GM18873 (cell line): ENCODE results near the gene EHMT1.
"Not testable (repeated sequence)": the region's sequence is repeated elsewhere in the genome, so short reads cannot be mapped to it uniquely, and the experiment has no call there.

ENCODE experiments used
- ATAC-seq: cut with Tn5 transposase; IDR thresholded peaks from one replicate; pipeline ENCODE4 v1.9.1; 2021; ENCODE audit warnings: mild to moderate bottlenecking, moderate library complexity, moderate number of reproducible peaks; ENCODE audit not compliant: unreplicated experiment, low FRiP score

Gene EHMT1

DNA sequence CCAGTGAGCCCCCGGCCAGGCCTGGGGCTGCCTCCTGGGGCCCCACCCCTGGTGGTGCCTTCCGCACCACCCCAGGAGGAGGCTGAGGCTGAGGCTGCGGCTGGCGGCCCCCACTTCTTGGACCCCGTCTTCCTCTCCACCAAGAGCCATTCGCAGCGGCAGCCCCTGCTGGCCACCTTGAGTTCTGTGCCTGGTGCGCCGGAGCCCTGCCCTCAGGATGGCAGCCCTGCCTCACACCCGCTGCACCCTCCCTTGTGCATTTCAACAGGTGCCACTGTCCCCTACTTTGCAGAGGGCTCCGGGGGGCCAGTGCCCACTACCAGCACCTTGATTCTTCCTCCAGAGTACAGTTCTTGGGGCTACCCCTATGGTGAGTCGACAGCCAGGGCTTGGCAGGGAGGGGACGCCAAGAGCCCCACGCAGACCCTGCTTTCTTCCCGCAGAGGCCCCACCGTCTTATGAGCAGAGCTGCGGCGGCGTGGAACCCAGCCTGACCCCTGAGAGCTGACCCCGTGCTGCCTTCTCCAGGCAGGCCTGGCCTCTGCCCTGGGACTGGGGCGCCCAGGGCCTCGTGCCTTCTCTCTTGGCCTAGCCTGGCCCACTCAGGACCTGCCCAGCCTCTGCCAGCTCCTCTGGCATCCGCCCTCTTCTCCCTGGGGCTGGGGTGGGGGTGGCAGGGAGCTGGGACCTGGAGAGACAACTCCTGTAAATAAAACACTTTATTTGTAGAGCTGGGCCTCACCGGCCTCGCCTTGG is 4.0 kb upstream of the EHMT1 start:
- no peak for ATAC-seq

DNA sequence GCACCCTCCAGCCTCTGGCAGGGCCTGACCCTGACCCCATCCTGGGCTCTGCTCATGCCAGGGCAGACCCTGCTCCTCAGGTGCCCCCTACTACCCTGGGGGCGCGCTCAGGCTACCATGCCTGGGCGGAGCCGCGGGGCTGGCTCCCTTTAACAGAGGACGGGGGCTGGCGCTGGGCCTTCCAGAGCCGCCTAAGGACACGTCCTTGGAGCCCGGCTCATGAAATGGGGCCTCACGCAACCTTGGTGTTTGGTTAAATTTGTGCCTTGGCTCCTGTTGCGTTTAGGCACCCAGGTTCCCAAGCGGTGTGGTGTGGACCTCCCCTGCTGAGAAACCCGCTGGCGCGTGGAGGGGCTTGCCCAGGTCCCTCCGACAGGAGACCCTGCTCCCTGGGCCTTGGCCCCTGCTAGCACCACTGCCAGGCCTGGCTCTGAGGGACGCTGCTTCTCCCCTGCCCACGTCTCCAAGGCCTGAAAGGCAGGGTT is 3.4 kb upstream of the EHMT1 start:
- ATAC-seq, result no peak

DNA sequence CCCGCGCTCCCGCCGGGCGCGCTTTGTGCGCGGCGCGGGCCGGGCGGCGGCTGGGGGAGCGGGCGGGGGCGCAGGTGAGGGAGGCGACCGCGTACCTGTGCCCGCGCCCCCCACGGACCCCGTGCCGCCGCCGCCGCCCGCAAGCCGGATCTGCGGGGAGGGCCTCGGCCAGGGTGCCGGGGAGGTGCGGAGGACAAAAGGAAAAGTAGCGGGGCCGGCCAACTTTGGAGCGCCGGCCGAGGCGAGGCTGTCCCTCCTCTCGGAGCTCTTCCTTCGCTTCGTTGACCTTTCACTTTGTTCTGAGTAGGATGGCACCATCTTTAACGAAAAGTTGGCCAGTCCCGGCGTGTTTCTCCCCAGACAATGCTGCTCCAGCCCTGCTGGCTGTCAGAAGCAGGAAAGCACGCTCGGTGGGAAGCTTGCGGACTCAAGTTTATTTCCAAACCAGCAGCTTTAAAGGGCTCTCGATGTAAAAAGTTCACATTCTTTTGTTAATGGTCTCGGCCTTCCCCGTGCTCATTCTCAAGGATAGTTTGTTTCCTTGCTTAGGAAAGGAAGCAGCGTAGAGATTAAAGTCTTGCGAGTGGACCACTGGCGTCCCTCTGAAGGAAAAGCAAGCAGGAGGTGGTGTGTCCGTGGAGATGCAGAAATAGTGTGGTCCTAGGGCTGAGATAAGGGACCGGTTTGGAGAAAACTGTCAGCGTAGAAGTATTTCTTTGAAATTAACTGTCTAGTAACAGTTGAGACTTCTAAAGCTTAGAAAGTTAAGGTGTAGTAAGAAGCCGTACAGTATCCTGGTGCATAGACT is 639 bp downstream of the EHMT1 start:
- ATAC-seq, result no peak

DNA sequence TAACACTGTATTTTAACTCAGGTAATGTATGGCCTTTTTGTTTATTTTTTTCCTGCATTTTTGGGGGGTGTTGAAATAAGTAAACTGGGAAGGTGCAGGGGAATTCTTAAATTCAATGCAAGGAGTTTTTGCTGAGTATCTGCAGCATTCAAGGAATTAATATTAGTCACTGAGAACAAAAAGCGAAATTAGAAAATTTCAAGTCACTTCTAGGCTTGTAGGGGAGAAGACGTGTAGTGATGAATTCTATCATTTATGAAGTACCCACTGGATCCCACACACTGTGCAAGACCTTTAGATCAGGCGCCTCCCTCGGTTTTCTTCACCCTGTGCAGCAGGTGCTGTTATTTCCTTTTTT is 1.2 kb downstream of the EHMT1 start:
- no peak for ATAC-seq

DNA sequence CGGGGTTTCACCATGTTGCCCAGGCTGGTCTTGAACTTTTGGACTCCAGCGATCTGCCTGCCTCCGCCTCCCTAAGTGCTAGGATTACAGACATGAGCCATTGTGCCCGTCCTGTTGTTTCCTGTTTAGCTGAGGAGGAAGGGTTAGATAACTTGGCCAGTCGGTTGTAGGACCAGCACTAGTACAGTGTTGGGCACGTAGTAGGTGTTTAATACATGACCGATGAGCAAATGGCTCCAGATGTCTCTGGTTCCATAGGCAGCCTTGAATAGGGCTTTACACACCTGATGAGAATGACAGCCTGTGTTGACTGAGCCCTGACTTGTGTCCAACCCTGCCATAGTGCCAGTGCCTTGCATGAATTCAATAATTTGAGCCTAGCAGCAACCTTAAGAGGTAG is 1.8 kb downstream of the EHMT1 start:
- ATAC-seq, result no peak

DNA sequence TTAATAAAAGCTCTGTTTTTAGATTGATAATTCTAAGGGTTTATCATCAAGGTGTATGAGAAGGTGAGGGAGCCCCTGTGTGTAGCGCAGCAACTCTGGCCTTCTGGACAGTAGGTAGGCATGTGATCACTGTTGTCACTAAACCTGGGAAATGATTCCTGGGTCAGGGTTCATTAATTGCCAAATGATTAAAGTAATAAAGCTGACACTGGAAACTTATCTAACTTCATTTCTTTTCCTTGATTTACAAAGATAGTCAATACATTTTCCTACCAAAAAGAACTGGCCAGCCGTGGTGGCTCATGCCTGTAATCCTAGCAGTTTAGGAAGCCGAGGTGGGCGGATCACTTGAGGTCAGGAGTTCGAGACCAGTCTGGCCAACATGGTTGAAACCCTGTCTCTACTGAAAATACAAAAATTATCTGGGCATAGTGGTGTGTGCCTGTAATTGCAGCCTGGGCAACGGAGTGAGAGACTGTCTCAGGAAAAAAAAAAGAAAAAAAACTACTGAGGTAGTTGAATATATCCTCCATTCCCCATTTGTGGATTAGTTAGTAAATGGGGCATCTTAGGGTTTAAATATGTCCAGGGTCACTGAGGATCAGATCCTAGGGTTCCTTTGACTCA is 2.4 kb downstream of the EHMT1 start:
- no peak for ATAC-seq

DNA sequence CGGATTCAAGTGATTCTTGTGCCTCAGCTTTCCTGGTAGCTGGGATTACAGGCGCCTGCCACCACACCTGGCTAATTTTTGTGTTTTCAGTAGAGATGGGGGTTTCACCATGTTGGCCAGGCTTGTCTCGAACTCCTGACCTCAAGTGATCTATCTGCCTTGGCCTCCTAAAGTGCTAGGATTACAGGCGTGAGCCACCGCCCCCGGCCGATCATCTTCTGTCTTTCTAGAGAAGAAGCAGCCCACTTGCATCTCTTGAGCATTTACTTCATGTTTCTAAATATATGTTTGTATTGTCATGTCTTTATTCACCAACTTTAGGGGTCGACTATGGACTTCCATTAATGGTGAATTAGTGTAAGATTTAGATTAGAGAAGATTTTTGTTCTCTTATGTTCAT is 3.4 kb downstream of the EHMT1 start:
- ATAC-seq, result not testable (repeated sequence)

DNA sequence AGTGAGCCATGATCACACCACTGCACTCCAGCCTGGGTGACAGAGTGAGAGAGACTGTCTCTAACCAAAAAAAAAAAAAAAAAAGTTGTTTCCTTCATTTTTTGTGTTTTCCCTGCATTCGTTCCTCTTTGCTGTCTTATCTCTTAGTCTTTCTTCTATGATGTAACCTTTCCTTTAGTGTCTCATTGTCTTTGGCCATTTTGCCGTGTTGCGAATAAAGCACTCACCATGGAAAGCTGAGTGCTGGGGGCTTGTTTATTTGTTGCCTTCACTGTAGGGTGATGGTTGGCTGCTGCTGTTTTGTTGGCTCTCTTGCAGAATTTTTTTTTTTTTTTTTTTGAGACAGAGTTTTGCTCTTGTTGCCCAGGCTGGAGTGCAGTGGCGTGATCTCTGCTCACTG is 7.7 kb downstream of the EHMT1 start:
- no peak for ATAC-seq

DNA sequence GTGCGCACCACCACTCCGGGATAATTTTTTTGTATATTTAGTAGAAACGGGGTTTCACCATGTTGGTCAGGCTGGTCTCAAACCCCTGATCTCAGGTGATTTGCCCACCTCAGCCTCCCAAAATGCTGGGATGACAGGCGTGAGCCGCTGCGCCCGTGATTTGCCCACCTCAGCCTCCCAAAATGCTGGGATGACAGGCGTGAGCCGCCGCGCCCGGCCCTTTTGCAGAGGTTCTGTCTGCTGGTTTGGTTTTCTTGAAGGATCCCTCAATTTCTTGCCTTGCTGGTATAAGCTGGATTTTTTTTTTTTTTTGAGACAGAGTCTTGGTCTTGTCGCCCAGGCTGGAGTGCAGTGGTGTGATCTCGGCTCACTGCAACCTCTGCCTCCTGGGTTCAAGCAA is 8.6 kb downstream of the EHMT1 start:
- ATAC-seq, result not testable (repeated sequence)

DNA sequence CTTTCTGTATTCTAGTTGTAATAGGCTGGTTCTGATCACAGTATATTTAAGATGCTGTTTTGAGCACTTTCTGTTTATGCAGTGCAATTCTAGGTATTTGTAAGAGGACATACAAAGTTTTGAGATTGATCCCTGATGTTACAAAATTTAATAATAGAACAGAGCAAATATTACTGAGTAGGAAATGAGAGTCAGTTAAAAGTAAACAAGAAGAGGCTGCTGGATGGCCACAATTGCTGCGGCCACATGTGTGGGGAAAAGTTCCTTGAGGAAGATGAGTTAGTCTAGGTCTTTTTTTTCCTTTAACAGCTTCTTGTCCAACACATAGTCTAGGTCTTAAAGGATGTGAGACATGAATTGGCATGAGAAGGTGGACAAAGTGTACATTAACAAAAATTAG is 11.3 kb downstream of the EHMT1 start:
- no peak for ATAC-seq

DNA sequence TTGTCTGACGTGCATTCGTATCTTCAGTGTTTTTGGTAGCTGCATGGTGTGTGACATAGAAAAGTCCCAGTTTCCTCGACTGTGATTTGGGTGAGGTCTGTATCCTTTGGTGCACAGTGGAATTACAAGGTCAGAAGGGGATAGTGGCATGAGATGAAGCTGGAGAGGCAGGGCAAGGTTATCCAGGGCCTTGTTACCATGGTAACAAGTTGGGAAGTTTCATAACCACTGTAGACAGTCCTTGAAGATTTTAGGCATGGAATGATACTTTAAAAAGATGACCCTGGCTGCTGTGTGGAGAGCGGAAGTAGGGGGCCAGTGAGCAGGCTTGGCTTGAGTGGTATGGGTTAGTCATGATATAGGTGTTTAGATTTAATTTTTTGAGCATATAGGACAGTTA is 11.9 kb downstream of the EHMT1 start:
- no peak for ATAC-seq

DNA sequence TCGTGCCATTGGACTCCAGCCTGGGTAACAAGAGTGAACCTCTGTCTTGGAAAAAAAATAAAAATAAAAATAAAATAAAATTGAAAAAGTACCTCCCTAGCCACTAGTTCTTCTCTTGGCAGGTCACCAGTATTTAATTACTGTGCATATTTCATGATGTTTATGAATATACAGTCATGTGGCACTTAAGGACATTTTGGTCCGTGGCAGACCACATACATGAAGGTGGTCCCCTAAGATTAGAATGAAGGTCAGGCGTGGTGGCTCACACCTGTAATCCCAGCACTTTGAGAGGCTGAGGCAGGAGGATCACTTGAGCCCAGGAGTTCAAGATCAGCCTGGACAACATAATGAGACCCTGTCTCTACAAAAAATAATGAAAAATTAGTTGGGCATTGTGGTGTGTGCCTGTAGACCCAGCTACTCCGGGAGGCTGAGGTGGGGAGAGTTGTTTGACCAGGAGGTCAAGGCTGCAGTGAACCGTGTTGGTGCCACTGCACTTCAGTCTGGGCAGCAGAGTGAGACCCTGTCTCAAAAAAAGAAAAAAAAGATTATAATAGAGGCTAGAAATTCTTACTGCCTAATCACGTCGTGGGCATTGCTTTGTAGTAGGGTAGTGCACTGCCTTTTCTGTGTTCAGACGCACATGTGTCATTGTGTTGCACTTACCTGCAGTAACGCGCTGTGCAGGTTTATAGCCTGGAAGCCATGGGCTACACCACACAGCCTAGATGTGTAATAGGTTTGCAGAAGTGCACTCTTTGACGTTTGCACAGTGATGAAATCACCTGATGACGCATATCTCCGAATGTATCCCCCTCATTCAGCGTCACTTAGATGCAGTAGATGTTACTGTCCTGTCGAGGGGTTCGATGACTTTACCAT is 12.8 kb downstream of the EHMT1 start:
- no peak for ATAC-seq

DNA sequence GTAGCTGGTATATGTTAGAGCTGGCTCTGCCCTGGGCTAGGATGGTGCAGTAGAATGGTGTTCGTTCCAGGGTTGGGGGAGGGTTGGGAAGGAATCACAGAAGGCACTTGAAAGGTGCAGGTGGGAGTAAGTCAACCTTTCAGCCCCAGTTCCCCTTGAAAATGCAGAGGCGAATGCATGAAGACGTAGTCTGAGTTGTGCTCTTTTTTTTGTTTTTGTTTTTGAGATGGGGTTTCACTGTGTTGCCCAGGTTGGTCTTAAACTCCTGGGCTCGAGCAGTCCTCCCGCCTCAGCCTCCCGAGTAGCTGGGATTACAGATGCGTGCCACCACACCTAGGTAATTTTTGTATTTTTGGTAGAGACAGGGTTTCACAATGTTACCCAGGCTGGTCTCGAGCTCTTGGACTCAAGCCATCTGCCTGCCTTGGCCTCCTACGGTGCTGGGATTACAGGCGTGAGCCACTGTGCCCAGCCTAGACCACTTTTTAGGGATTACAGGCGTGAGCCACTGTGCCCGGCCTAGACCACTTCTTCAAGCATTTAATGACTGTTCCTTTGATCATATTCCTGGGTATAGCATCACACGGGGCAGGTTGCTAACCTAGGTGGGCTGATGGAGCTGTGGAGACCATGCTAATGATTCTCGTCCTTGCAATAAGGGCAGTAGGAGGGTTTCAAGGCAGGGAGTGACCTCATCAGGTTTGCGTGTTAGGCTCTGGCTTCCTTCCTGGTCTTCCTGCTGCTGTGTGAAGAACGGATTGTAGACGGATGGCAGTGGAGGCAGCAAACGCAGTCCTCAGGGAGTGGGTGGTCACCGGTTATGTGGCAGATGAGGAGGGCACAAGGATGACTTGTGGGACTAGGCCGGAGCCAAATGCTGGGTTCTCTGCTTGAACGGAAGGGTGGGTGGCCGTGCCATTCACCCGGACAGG is 13.7 kb downstream of the EHMT1 start:
- ATAC-seq, result no peak

DNA sequence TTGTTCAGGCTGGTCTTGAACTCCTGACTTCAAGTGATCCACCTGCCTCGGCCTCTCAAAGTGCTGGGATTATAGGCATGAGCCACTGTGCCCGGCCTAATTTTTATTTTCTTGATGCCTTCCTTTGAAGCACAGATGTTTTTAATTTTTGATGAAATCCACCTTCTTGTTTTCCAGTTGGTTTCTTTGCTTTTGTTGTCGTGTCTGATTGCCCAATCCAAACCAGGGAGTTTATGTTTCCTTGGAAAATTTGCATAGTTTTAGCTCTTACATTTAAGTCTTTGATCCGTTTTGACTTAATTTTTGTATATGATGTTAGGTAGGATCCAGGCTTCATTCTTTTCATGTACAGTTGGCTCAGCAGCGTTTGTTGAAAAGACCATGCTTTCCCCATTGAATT is 15.2 kb downstream of the EHMT1 start:
- ATAC-seq, result no peak

DNA sequence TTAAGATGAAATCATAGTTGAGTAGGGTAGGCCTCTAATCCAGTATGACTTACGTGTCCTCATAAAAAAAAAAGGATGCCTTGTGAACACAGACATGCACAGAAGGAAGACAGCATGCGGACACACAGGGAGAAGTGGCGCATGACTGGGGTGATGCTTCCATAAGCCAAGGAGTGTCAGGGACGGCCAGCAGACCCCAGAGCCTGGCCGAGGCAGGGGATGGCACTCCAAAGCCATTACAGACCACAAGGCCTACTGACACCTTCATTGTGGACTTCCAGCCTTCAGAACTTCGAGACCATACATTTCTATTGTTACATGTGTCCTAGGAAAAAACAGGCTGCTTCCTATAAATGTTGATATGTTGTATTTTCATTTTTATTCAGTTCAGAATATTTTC is 19.9 kb downstream of the EHMT1 start:
- no peak for ATAC-seq

DNA sequence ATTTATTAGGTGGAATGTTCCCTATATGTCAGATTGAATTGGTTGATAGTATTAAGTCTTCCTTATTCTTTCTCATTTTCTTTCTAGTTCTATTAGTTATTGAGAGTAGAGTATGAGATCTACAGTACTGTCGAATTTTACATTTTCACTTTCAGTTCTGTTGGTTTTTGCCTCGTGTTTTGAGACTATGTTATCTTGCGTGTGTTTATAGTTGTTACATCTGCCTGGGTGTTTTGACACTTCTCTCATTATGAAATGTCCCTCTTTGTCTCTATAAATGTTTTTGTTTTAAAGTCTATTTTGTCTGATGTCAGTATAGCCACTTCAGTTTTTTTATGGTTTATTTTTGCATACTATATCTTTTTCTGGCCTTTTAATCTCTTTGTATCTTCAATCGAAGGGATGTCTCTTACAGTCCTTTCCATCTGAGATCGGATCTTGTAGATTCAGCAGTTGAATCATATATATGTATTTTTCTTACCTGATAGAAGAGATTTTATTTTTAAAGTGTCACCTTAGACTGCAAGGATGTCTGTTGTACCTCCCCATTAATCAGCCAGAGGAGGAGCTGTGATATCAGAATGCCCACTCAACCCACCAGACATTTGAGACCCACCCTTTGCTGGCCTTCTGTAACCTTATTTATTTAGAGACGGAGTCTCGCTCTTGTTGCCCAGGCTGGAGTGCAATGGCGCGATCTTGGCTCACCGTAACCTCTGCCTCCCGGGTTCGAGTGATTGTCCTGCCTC is 20.7 kb downstream of the EHMT1 start:
- no peak for ATAC-seq

DNA sequence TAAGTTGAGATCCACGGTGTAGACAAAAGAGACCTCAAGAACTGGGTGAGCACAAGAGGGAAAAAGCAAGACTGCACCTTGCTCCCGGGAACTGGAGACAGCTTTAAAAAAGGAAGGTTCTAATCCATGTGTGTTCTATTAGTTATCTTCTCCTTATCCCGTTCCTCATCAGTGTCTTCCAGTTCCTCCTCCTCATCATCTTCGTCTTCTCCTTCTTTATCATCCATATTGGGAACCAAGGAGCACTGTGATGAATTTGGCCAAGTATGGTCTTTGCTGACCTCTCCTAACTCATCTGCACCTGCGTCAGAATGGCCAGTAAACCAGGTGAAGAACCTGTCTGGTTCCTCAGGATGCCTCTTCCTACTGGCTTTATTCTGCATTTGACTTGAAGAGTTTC is 22.1 kb downstream of the EHMT1 start:
- no peak for ATAC-seq

DNA sequence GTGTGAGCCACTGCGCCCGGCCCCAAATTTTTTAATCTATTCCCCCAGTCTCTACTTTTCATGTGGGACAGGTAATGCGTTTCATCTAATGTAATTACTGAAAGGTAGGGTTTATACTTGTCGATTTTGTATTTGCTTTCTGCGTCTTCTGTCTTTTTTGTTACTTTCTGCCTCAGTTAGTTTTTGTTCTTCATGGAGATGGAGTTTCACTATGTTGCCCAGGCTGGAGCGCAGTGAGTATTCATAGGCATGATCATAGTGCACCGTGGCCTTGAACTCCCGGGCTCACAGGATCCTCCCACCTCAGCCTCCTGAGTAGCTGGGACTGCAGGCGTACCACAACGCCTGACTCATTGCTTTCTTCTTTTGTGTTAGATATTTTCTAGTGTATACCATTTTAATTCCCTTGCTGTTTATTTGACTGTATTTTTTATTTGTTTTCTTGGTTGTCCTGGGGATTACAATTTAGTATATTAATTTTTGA is 23.4 kb downstream of the EHMT1 start:
- ATAC-seq, result no peak

DNA sequence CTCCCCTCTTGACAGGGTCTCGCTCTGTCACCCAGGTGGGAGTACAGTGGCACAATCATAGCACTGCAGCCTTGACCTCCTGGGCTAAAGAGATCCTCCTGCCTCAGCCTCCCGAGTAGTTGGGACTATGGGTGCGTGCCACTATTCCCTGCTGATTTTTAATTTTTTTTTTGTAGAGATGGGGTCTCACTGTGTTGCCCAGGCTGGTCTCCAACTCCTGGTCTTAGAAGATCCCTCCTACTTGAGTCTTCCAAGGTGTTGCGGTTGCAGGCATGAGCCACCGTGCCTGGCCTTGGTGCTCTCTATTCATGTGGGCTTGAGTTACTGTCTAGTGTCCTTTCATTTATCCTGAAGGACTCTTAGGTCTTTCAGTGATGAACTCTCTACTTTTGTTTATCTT is 24.1 kb downstream of the EHMT1 start:
- no peak for ATAC-seq
